ENCODE results near the gene FAAP24. TPM values are rescaled to one million over a fixed set of nuclear protein-coding genes. Genes with fewer than 3 reads are reported as not detected.
"Not testable (repeated sequence)": the region's sequence is repeated elsewhere in the genome, so short reads cannot be mapped to it uniquely, and the experiment has no call there.

FAAP24 gene, protein sequence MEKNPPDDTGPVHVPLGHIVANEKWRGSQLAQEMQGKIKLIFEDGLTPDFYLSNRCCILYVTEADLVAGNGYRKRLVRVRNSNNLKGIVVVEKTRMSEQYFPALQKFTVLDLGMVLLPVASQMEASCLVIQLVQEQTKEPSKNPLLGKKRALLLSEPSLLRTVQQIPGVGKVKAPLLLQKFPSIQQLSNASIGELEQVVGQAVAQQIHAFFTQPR
- 1 to 10 TPM; 1.0 to 1.8 TPM for total RNA-seq
- polyA plus RNA-seq = 1 to 10 TPM in 1 of 2 donors, not detected in 1; 1.6 TPM
- long read RNA-seq, donor 1, partial matches to known transcripts = 1 of 3 reads
- long read RNA-seq, donor 1, other reads (novel, unspliced or antisense) = 0 of 3 reads
- long read RNA-seq, donor 2 = 0 reads

DNA sequence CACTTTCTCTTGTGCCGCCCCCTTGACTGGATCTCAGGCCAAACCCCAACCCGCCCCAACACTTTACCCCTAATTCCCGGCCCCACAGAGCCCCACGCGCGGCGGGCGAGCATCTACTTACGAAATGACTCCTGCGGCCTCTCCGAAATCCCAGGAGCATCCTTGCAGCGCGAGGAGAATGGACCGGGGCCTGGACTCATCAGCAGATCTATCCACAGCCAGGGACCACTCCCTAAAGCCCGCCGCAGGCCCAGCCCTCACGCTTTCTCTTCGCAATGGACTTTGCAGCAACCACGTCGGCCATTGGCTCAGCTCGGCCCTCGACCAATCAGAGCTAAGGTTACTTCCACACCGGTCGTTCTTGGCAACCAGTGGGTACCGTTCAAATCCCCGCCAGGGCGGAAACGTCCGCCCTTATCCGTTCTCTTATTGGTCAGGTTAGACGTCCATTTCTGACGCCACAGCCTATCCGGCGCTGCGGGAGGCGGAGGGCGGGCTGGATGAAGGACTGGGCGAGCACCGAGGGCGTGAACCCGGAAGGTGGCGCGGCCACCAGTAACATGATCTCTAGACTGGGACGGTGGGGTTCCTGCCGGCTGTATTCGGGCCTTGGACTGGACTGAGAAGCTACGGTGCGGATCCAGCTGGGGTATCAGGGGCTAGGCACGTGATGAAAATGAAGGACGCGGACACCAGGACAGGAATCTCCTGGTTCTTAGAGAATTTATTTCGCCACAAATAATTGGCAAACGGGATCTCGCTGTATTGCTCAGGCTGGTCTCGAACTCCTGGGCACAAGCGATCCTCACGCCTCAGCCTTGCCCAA lies at the start of gene FAAP24, which contains the start of gene CEP89:
TSS of gene FAAP24 (plus strand) at position 528 of the 826 bp plus-strand sequence. CDS start 955 bp downstream, outside the sequence.
TSS of gene CEP89 (minus strand) at position 244 of the 826 bp plus-strand sequence. CDS start at position 160, 84 bp downstream.
- Histone ChIP-seq H3K27me3 (ENCODE audit: control insufficient read depth in 1 of 2, insufficient read depth in 2 of 2, low read length in 1 of 2) (no peaks in the 10 kb centered on the region), H3K4me1 (ENCODE audit: control insufficient read depth in 1 of 2, insufficient read depth in 2 of 2, low read length in 2 of 2) (no peaks in the 10 kb centered on the region), H3K36me3 (ENCODE audit: control insufficient read depth in 1 of 2, insufficient read depth in 2 of 2, low read length in 1 of 2) (peaks cover 0 to 3% of the 10 kb centered on the region in 2 donors), H3K27ac (ENCODE audit: low read depth in 1 of 2, low read length in 2 of 2) (peak within 1 kb of the TSS in 1 of 2 donors; percentile 24), H3K4me3 (ENCODE audit: low read length in 2 of 2) (peak within 1 kb of the TSS; percentile 74 to 78), H3K9me3 (ENCODE audit: control insufficient read depth, low read length) (no peaks in the 10 kb centered on the region)
- WGBS, 2 donors = 1 to 2% methylated on average over 57 of the region's 57 CpGs
- intact Hi-C loops (cut with DNase I) = loop anchor here (5.0 to 10.0 kb wide), 5 partner anchors 110 to 553 kb away; partner anchors contain the start of genes GPATCH1 (in 2 of the 2), ANKRD27 (in 1 of the 2), PEPD (in 1 of the 2) and RGS9BP (in 1 of the 2)
- peak; percentile 98 to 99 for DNase-seq
- ATAC-seq (ENCODE audit: low FRiP score) = peak; percentile 99

DNA sequence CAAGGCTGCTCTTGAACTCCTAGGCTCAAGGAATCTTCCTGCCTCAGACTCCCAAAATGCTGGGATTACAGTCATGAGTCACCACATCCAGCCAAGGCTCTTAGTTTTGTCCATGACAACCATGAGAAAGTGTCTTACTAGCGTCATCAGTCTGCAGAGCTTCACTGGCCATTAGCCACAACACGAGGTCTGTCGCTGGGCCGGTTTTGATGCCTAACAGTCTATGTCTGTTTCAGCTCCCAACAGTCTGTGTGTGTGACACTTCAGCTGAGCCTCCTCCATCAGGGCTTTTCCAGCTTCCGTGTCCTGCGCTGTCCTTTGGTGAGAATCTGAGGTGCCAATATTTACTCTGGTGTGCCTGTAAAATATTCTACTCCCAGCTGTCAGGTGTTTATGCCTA lies 47.8 kb upstream of the FAAP24 start:
- ATAC-seq (ENCODE audit: low FRiP score) (no peak), DNase-seq (no peak)
- H3K4me1 ChIP-seq (ENCODE audit: control insufficient read depth in 1 of 2, insufficient read depth in 2 of 2, low read length in 2 of 2) = no peaks in the 10 kb centered on the region
- H3K27ac ChIP-seq (ENCODE audit: low read depth in 1 of 2, low read length in 2 of 2) = no peak overlapping the region
- intact Hi-C loops (cut with DNase I) = no loop called here
- peaks cover 6 to 16% of the 10 kb centered on the region in 2 donors for H3K36me3 ChIP-seq (ENCODE audit: control insufficient read depth in 1 of 2, insufficient read depth in 2 of 2, low read length in 1 of 2)
- H3K27me3 ChIP-seq (ENCODE audit: control insufficient read depth in 1 of 2, insufficient read depth in 2 of 2, low read length in 1 of 2) = no peaks in the 10 kb centered on the region
- 96 to 98% methylated on average over 6 of the region's 6 CpGs for WGBS, 2 donors
- H3K9me3 ChIP-seq (ENCODE audit: control insufficient read depth, low read length) = peaks cover 4% of the 10 kb centered on the region
- no peak overlapping the region for H3K4me3 ChIP-seq (ENCODE audit: low read length in 2 of 2)

DNA sequence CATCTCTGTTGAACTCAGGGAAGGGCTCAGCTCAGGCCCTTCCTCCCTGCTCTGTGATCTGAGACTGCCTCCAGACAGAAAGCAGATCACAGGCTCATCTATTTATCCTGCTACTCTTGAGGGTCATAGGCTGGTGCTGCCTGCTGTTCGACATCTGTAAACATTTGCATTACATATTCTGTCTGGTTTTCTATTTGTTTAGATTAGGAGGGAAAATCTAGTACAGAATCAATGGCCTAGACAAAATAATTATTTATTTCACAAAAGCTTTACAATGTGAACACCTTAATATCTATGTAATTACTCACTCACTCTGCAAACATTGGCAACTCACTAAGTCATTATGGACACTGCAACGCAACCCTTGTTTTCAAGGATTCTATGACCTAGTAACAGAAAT lies 43.2 kb upstream of the FAAP24 start:
- Histone ChIP-seq H3K27ac (ENCODE audit: low read depth in 1 of 2, low read length in 2 of 2) (no peak overlapping the region), H3K4me1 (ENCODE audit: control insufficient read depth in 1 of 2, insufficient read depth in 2 of 2, low read length in 2 of 2) (no peaks in the 10 kb centered on the region), H3K27me3 (ENCODE audit: control insufficient read depth in 1 of 2, insufficient read depth in 2 of 2, low read length in 1 of 2) (no peaks in the 10 kb centered on the region), H3K36me3 (ENCODE audit: control insufficient read depth in 1 of 2, insufficient read depth in 2 of 2, low read length in 1 of 2) (peaks cover 5 to 19% of the 10 kb centered on the region in 2 donors), H3K4me3 (ENCODE audit: low read length in 2 of 2) (no peak overlapping the region), H3K9me3 (ENCODE audit: control insufficient read depth, low read length) (peaks cover 4% of the 10 kb centered on the region)
- WGBS, 2 donors = 97 to 99% methylated on average over 2 of the region's 2 CpGs
- ATAC-seq (ENCODE audit: low FRiP score) (no peak), DNase-seq (no peak)
- intact Hi-C loops (cut with DNase I) = no loop called here

DNA sequence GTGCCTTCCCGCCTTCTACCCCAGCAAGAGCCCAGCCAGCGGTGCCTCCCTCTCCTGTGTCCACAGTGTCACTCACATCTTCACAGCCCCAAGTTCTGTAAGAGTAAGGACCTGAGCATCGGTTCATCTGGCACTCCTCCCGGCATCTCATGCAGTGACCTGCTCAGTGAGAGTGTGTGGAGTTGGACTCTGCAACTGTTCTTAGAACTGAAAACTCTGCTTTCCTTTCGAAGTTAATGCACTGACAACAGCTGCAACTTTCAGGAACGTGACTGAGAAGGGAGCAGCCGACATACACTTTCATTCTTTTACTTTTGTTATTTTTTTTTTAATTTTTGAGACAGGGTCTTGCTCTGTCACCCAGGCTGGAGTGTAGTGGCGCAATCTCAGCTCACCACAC lies 41.5 kb upstream of the FAAP24 start:
- WGBS, 2 donors = 96 to 98% methylated on average over 8 of the region's 8 CpGs
- peaks cover 4% of the 10 kb centered on the region for H3K9me3 ChIP-seq (ENCODE audit: control insufficient read depth, low read length)

DNA sequence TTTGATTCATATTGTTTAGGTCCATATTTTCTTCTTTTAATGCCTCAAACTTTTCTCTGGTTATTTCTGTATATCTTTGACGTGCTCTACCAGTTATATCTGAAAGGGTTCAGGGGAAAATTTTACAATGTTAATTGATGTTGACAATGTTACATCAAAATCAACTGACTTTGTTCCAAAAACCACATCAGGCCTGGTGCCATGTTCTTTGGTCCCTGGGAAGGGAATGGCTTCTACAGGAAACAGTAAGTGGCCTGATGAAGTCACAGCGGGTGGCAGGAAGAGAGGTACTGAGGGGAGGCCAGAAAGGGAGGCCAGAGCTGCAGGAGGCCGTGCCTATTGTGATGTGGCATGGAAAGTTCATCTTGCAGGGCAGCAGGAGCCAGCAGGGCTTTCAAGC lies 38.5 kb upstream of the FAAP24 start:
- Histone ChIP-seq H3K9me3 (ENCODE audit: control insufficient read depth, low read length) (peaks cover 2% of the 10 kb centered on the region), H3K4me1 (ENCODE audit: control insufficient read depth in 1 of 2, insufficient read depth in 2 of 2, low read length in 2 of 2) (no peaks in the 10 kb centered on the region), H3K4me3 (ENCODE audit: low read length in 2 of 2) (no peak overlapping the region), H3K36me3 (ENCODE audit: control insufficient read depth in 1 of 2, insufficient read depth in 2 of 2, low read length in 1 of 2) (peaks cover 4 to 10% of the 10 kb centered on the region in 2 donors), H3K27ac (ENCODE audit: low read depth in 1 of 2, low read length in 2 of 2) (no peak overlapping the region), H3K27me3 (ENCODE audit: control insufficient read depth in 1 of 2, insufficient read depth in 2 of 2, low read length in 1 of 2) (no peaks in the 10 kb centered on the region)
- ATAC-seq (ENCODE audit: low FRiP score) (no peak), DNase-seq (peak in 1 of 2 donors; percentile 13)
- intact Hi-C loops (cut with DNase I) = no loop called here
- 92 to 93% methylated on average over 3 of the region's 3 CpGs for WGBS, 2 donors

More for the DNA sequence above, 41.5 kb upstream of the FAAP24 start:
- no peak for ATAC-seq (ENCODE audit: low FRiP score)
- H3K4me1 ChIP-seq (ENCODE audit: control insufficient read depth in 1 of 2, insufficient read depth in 2 of 2, low read length in 2 of 2) = no peaks in the 10 kb centered on the region
- H3K27me3 ChIP-seq (ENCODE audit: control insufficient read depth in 1 of 2, insufficient read depth in 2 of 2, low read length in 1 of 2) = no peaks in the 10 kb centered on the region
- no peak for DNase-seq
- no peak overlapping the region for H3K4me3 ChIP-seq (ENCODE audit: low read length in 2 of 2)
- H3K27ac ChIP-seq (ENCODE audit: low read depth in 1 of 2, low read length in 2 of 2) = no peak overlapping the region
- peaks cover 5 to 12% of the 10 kb centered on the region in 2 donors for H3K36me3 ChIP-seq (ENCODE audit: control insufficient read depth in 1 of 2, insufficient read depth in 2 of 2, low read length in 1 of 2)
- intact Hi-C loops (cut with DNase I) = no loop called here

DNA sequence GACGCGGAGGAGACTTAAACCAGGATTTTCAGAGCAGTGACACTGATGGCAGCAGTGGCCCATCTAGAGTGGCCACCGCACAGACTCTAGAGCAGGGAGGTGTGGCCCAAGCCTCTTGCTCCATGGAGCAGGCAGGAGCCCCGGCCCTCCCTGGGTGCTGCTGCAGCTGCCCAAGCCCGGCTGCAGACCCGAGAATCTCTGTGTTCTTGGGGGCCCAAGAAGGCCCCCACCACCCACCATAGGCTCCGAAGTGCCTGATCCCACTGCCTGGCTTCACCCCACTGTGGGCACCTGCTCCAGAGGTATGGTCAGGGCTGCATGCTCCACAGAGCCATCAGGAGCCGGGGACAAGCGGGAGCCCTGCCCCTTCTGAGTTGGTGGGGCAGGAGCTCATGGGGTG lies 36.4 kb upstream of the FAAP24 start:
- peak in 1 of 2 donors; percentile 69 for DNase-seq
- ATAC-seq (ENCODE audit: low FRiP score) = peak; percentile 11

DNA sequence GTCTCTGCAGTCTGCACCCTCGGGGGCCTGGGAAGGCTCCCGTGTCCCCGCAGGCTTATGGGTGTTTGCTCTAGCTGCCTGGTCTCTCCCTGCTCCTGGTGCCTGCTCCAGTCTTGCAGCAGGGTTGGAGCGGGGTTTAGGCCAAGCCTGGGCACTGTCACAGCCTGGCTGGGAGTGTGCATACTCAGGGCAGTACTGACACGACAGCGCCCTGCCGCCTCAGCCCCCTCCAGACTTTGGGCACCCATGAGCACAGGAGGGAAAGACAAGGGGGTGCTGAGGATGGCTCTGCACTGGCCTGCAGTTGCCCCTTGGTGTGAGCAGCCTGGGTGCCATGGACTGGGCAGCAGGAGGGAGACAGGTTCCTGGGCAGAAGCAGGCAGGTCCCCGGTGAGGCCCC lies 36.0 kb upstream of the FAAP24 start:
- 95 to 96% methylated on average over 8 of the region's 8 CpGs for WGBS, 2 donors
- H3K36me3 ChIP-seq (ENCODE audit: control insufficient read depth in 1 of 2, insufficient read depth in 2 of 2, low read length in 1 of 2) = peaks cover 2 to 5% of the 10 kb centered on the region in 2 donors
- ATAC-seq (ENCODE audit: low FRiP score) = peak; percentile 52

More for the DNA sequence above, 36.4 kb upstream of the FAAP24 start:
- H3K4me1 ChIP-seq (ENCODE audit: control insufficient read depth in 1 of 2, insufficient read depth in 2 of 2, low read length in 2 of 2) = no peaks in the 10 kb centered on the region
- WGBS, 2 donors = 89 to 94% methylated on average over 9 of the region's 9 CpGs
- no peak overlapping the region for H3K4me3 ChIP-seq (ENCODE audit: low read length in 2 of 2)
- H3K27ac ChIP-seq (ENCODE audit: low read depth in 1 of 2, low read length in 2 of 2) = no peak overlapping the region
- peaks cover 2 to 5% of the 10 kb centered on the region in 2 donors for H3K36me3 ChIP-seq (ENCODE audit: control insufficient read depth in 1 of 2, insufficient read depth in 2 of 2, low read length in 1 of 2)
- H3K27me3 ChIP-seq (ENCODE audit: control insufficient read depth in 1 of 2, insufficient read depth in 2 of 2, low read length in 1 of 2) = no peaks in the 10 kb centered on the region
- H3K9me3 ChIP-seq (ENCODE audit: control insufficient read depth, low read length) = no peaks in the 10 kb centered on the region
- intact Hi-C loops (cut with DNase I) = no loop called here

DNA sequence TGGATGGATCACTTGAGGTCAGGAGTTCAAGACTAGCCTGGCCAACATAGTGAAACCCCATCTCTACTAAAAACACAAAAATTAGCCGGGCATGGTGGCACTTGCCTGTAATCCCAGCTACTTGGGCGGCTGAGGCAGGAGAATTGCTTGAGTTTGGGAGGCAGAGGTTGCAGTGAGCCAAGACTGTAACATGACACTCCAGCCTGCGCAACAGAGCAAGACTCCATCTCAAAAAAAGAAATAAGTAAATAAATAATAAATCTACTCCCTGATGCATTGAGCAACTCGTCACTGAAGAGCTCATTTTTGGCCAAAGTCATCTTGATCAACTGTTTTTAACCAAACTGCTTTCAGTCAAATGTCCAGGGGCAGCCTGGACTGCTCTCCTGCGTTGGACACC lies 30.8 kb upstream of the FAAP24 start:
- H3K36me3 ChIP-seq (ENCODE audit: control insufficient read depth in 1 of 2, insufficient read depth in 2 of 2, low read length in 1 of 2) = peaks cover 2 to 11% of the 10 kb centered on the region in 2 donors
- 90 to 92% methylated on average over 5 of the region's 5 CpGs for WGBS, 2 donors
- H3K4me3 ChIP-seq (ENCODE audit: low read length in 2 of 2); ATAC-seq (ENCODE audit: low FRiP score); DNase-seq; H3K9me3 ChIP-seq (ENCODE audit: control insufficient read depth, low read length); H3K27ac ChIP-seq (ENCODE audit: low read depth in 1 of 2, low read length in 2 of 2); intact Hi-C loops (cut with DNase I); H3K27me3 ChIP-seq (ENCODE audit: control insufficient read depth in 1 of 2, insufficient read depth in 2 of 2, low read length in 1 of 2); H3K4me1 ChIP-seq (ENCODE audit: control insufficient read depth in 1 of 2, insufficient read depth in 2 of 2, low read length in 2 of 2): not testable (repeated sequence)

More for the DNA sequence above, 36.0 kb upstream of the FAAP24 start:
- no peaks in the 10 kb centered on the region for H3K27me3 ChIP-seq (ENCODE audit: control insufficient read depth in 1 of 2, insufficient read depth in 2 of 2, low read length in 1 of 2)
- H3K27ac ChIP-seq (ENCODE audit: low read depth in 1 of 2, low read length in 2 of 2) = no peak overlapping the region
- H3K4me3 ChIP-seq (ENCODE audit: low read length in 2 of 2) = no peak overlapping the region
- DNase-seq = peak in 1 of 2 donors; percentile 64
- intact Hi-C loops (cut with DNase I) = no loop called here
- H3K9me3 ChIP-seq (ENCODE audit: control insufficient read depth, low read length) = no peaks in the 10 kb centered on the region
- H3K4me1 ChIP-seq (ENCODE audit: control insufficient read depth in 1 of 2, insufficient read depth in 2 of 2, low read length in 2 of 2) = no peaks in the 10 kb centered on the region

Data from aorta (tissue), 5 donors.